ENCODE measurements around the gene MFAP5. TPM values are rescaled to one million over a fixed set of nuclear protein-coding genes. Genes with fewer than 3 reads are reported as not detected.
"Not testable (repeated sequence)": the region's sequence is repeated elsewhere in the genome, so short reads cannot be mapped to it uniquely, and the experiment has no call there.

Gene MFAP5
- polyA plus RNA-seq, 3 donors from 2014 or later, result not detected

GRCh38 chr12:8661751-8662150 is 875 bp downstream of the MFAP5 start:
- Mint-ChIP-seq H3K9me3 (no peaks in the 10 kb centered on the region), H3K4me1 (no peaks in the 10 kb centered on the region), H3K27me3 (ENCODE audit: low read depth in 3 of 3) (peaks cover 2 to 8% (median 6%) of the 10 kb centered on the region in 3 donors), H3K4me3 (no peak overlapping the region), H3K36me3 (peaks cover 0 to 3% (median 0%) of the 10 kb centered on the region in 3 donors), H3K27ac (no peak overlapping the region)
- DNase-seq, result no peak

GRCh38 chr12:8661016-8661415 is 1.6 kb downstream of the MFAP5 start:
- Mint-ChIP-seq H3K36me3 (peaks cover 0 to 3% (median 0%) of the 10 kb centered on the region in 3 donors), H3K4me3 (no peak overlapping the region), H3K4me1 (no peaks in the 10 kb centered on the region), H3K9me3 (no peaks in the 10 kb centered on the region), H3K27me3 (ENCODE audit: low read depth in 3 of 3) (peaks cover 2 to 8% (median 6%) of the 10 kb centered on the region in 3 donors), H3K27ac (no peak overlapping the region)
- DNase-seq, result no peak

GRCh38 chr12:8658346-8658745 is 4.3 kb downstream of the MFAP5 start:
- Mint-ChIP-seq H3K27ac (no peak overlapping the region), H3K4me1 (no peaks in the 10 kb centered on the region)

GRCh38 chr12:8655421-8655820 is 7.2 kb downstream of the MFAP5 start:
- H3K4me3 Mint-ChIP-seq, result no peak overlapping the region
- no peaks in the 10 kb centered on the region for H3K9me3 Mint-ChIP-seq
- peaks cover 0 to 2% (median 2%) of the 10 kb centered on the region in 3 donors for H3K27me3 Mint-ChIP-seq (ENCODE audit: low read depth in 3 of 3)
- H3K27ac Mint-ChIP-seq, result no peak overlapping the region
- H3K4me1 Mint-ChIP-seq, result no peaks in the 10 kb centered on the region
- no peak for DNase-seq
- no peaks in the 10 kb centered on the region for H3K36me3 Mint-ChIP-seq

More at GRCh38 chr12:8658346-8658745, 4.3 kb downstream of the MFAP5 start:
- Mint-ChIP-seq H3K36me3 (no peaks in the 10 kb centered on the region), H3K4me3 (no peak overlapping the region), H3K9me3 (no peaks in the 10 kb centered on the region), H3K27me3 (ENCODE audit: low read depth in 3 of 3) (peaks cover 0 to 2% (median 0%) of the 10 kb centered on the region in 3 donors)
- DNase-seq, result no peak

GRCh38 chr12:8648576-8649205 is 13.9 kb downstream of the MFAP5 start:
- no peak for DNase-seq
- Mint-ChIP-seq H3K36me3 (no peaks in the 10 kb centered on the region), H3K4me1 (peaks cover 19 to 28% of the 10 kb centered on the region in 2 donors), H3K27ac (no peak overlapping the region), H3K9me3 (no peaks in the 10 kb centered on the region), H3K27me3 (ENCODE audit: low read depth in 3 of 3) (peaks cover 2 to 3% (median 2%) of the 10 kb centered on the region in 3 donors), H3K4me3 (no peak overlapping the region)

GRCh38 chr12:8647968-8648367 is 14.7 kb downstream of the MFAP5 start:
- Mint-ChIP-seq H3K27ac (no peak overlapping the region), H3K4me3 (no peak overlapping the region), H3K4me1 (peaks cover 19 to 29% of the 10 kb centered on the region in 2 donors), H3K27me3 (ENCODE audit: low read depth in 3 of 3) (peaks cover 2 to 3% (median 2%) of the 10 kb centered on the region in 3 donors), H3K9me3 (no peaks in the 10 kb centered on the region), H3K36me3 (no peaks in the 10 kb centered on the region)
- no peak for DNase-seq

- no peaks in the 10 kb centered on the region for H3K36me3 Mint-ChIP-seq
- peak in 2 of 3 donors; percentile 5 to 13 for DNase-seq
- H3K4me3 Mint-ChIP-seq, result peak overlapping the region; percentile 39 to 76 (median 58)
- peaks cover 19 to 29% of the 10 kb centered on the region in 2 donors for H3K4me1 Mint-ChIP-seq
- H3K27me3 Mint-ChIP-seq (ENCODE audit: low read depth in 3 of 3), result no peaks in the 10 kb centered on the region
- H3K27ac Mint-ChIP-seq, result peak overlapping the region; percentile 9 to 81 (median 70)
- H3K9me3 Mint-ChIP-seq, result no peaks in the 10 kb centered on the region
Measured at GRCh38 chr12:8644345-8645248, 18.0 kb downstream of the MFAP5 start.

- no peak overlapping the region for H3K27ac Mint-ChIP-seq
Measured at GRCh38 chr12:8642775-8643174, 19.9 kb downstream of the MFAP5 start.

GRCh38 chr12:8639936-8640335 is 22.7 kb downstream of the MFAP5 start:
- Mint-ChIP-seq H3K9me3 (no peaks in the 10 kb centered on the region), H3K4me1 (peaks cover 13 to 14% of the 10 kb centered on the region in 2 donors), H3K4me3 (no peak overlapping the region), H3K27me3 (ENCODE audit: low read depth in 3 of 3) (no peaks in the 10 kb centered on the region), H3K27ac (peak overlapping the region in 1 of 6 donors; percentile 7), H3K36me3 (no peaks in the 10 kb centered on the region)
- no peak for DNase-seq

More at GRCh38 chr12:8642775-8643174, 19.9 kb downstream of the MFAP5 start:
- Mint-ChIP-seq H3K4me1 (peaks cover 19 to 20% of the 10 kb centered on the region in 2 donors), H3K9me3 (no peaks in the 10 kb centered on the region), H3K36me3 (no peaks in the 10 kb centered on the region), H3K27me3 (ENCODE audit: low read depth in 3 of 3) (no peaks in the 10 kb centered on the region), H3K4me3 (no peak overlapping the region)
- DNase-seq, result no peak

- H3K27ac Mint-ChIP-seq, result no peak overlapping the region
- H3K27me3 Mint-ChIP-seq (ENCODE audit: low read depth in 3 of 3), result no peaks in the 10 kb centered on the region
- H3K4me3 Mint-ChIP-seq, result no peak overlapping the region
- no peak for DNase-seq
- peaks cover 3 to 4% of the 10 kb centered on the region in 2 donors for H3K4me1 Mint-ChIP-seq
- H3K9me3 Mint-ChIP-seq, result no peaks in the 10 kb centered on the region
- H3K36me3 Mint-ChIP-seq, result no peaks in the 10 kb centered on the region
Measured at GRCh38 chr12:8638951-8639350, 23.7 kb downstream of the MFAP5 start.

- H3K27ac Mint-ChIP-seq, result no peak overlapping the region
- no peak overlapping the region for H3K4me3 Mint-ChIP-seq
- H3K9me3 Mint-ChIP-seq, result no peaks in the 10 kb centered on the region
Measured at GRCh38 chr12:8637666-8638065, 25.0 kb downstream of the MFAP5 start.

GRCh38 chr12:8637244-8637643 is 25.4 kb downstream of the MFAP5 start:
- Mint-ChIP-seq H3K9me3 (no peaks in the 10 kb centered on the region), H3K27ac (no peak overlapping the region)

More at GRCh38 chr12:8637666-8638065, 25.0 kb downstream of the MFAP5 start:
- no peaks in the 10 kb centered on the region for H3K4me1 Mint-ChIP-seq
- no peaks in the 10 kb centered on the region for H3K36me3 Mint-ChIP-seq
- no peaks in the 10 kb centered on the region for H3K27me3 Mint-ChIP-seq (ENCODE audit: low read depth in 3 of 3)
- DNase-seq, result no peak

GRCh38 chr12:8636581-8636980 is 26.0 kb downstream of the MFAP5 start:
- no peak overlapping the region for H3K27ac Mint-ChIP-seq
- no peaks in the 10 kb centered on the region for H3K9me3 Mint-ChIP-seq
- H3K27me3 Mint-ChIP-seq (ENCODE audit: low read depth in 3 of 3), result no peaks in the 10 kb centered on the region
- H3K4me3 Mint-ChIP-seq, result no peak overlapping the region
- no peak for DNase-seq
- H3K36me3 Mint-ChIP-seq, result no peaks in the 10 kb centered on the region
- no peaks in the 10 kb centered on the region for H3K4me1 Mint-ChIP-seq

More at GRCh38 chr12:8637244-8637643, 25.4 kb downstream of the MFAP5 start:
- no peak overlapping the region for H3K4me3 Mint-ChIP-seq
- no peaks in the 10 kb centered on the region for H3K27me3 Mint-ChIP-seq (ENCODE audit: low read depth in 3 of 3)
- DNase-seq, result no peak
- H3K36me3 Mint-ChIP-seq, result no peaks in the 10 kb centered on the region
- no peaks in the 10 kb centered on the region for H3K4me1 Mint-ChIP-seq

GRCh38 chr12:8636007-8636346 is 26.6 kb downstream of the MFAP5 start:
- not testable (repeated sequence) for H3K4me1 Mint-ChIP-seq; H3K27ac Mint-ChIP-seq; H3K27me3 Mint-ChIP-seq (ENCODE audit: low read depth in 3 of 3); H3K4me3 Mint-ChIP-seq; DNase-seq; H3K9me3 Mint-ChIP-seq; H3K36me3 Mint-ChIP-seq

Measured in immature natural killer cell (primary cell).